ENCODE measurements around the gene SGF29.
"Not testable (repeated sequence)": the region's sequence is repeated elsewhere in the genome, so short reads cannot be mapped to it uniquely, and the experiment has no call there.

The SGF29 gene

GRCh38 chr16:28596115-28596630 lies 42.5 kb downstream of the SGF29 start:
- H3K4me1 ChIP-seq (ENCODE audit: low read length): no peaks in the 10 kb centered on the region
- TF ChIP-seq EZH2 (optimal IDR thresholded peaks at IDR 0.05; ENCODE audit: low read depth, low read length) (no peak), EZH2phosphoT487 (IDR thresholded peaks at IDR 0.05; ENCODE audit: low read length) (no peak), CTCF (IDR thresholded peaks at IDR 0.05; ENCODE audit: low read length) (no peak)
- no peaks in the 10 kb centered on the region for H3K9me2 ChIP-seq (replicated peaks; ENCODE audit: insufficient read depth, low read length)
- H4K20me1 ChIP-seq (ENCODE audit: insufficient read depth, low read length): no peaks in the 10 kb centered on the region
- no peaks in the 10 kb centered on the region for H3K79me2 ChIP-seq (ENCODE audit: low read length)
- H3K27ac ChIP-seq (ENCODE audit: low read length): no peak overlapping the region
- H3K36me3 ChIP-seq (replicated peaks; ENCODE audit: insufficient read depth, low read length): no peaks in the 10 kb centered on the region
- no peaks in the 10 kb centered on the region for H3K9me3 ChIP-seq (replicated peaks; ENCODE audit: insufficient read depth, low read length)
- no peak overlapping the region for H3K4me2 ChIP-seq (ENCODE audit: low read depth, low read length)
- DNase-seq: no peak
- no peak overlapping the region for H3K4me3 ChIP-seq (ENCODE audit: low read length)
- no peak overlapping the region for H3K9ac ChIP-seq (ENCODE audit: low read length)
- H3K27me3 ChIP-seq (replicated peaks; ENCODE audit: insufficient read depth, low read length): no peaks in the 10 kb centered on the region
- H2AFZ ChIP-seq (ENCODE audit: low read length): no peak overlapping the region
- H3F3A ChIP-seq (ENCODE audit: insufficient read depth, low read length): no peaks in the 10 kb centered on the region

- Histone ChIP-seq H3K9ac (ENCODE audit: low read length) (no peak within 1 kb of the TSS), H3K9me3 (replicated peaks; ENCODE audit: insufficient read depth, low read length) (no peaks in the 10 kb centered on the region), H3F3A (ENCODE audit: insufficient read depth, low read length) (no peaks in the 10 kb centered on the region), H4K20me1 (ENCODE audit: insufficient read depth, low read length) (no peaks in the 10 kb centered on the region), H3K79me2 (ENCODE audit: low read length) (no peaks in the 10 kb centered on the region), H3K4me2 (ENCODE audit: low read depth, low read length) (no peak within 1 kb of the TSS), H2AFZ (ENCODE audit: low read length) (no peak within 1 kb of the TSS), H3K27ac (ENCODE audit: low read length) (no peak within 1 kb of the TSS), H3K4me1 (ENCODE audit: low read length) (no peaks in the 10 kb centered on the region), H3K27me3 (replicated peaks; ENCODE audit: insufficient read depth, low read length) (no peaks in the 10 kb centered on the region), H3K36me3 (replicated peaks; ENCODE audit: insufficient read depth, low read length) (no peaks in the 10 kb centered on the region), H3K9me2 (replicated peaks; ENCODE audit: insufficient read depth, low read length) (no peaks in the 10 kb centered on the region), H3K4me3 (ENCODE audit: low read length) (no peak within 1 kb of the TSS)
- no peak for TF ChIP-seq CTCF (IDR thresholded peaks at IDR 0.05; ENCODE audit: low read length)
- no peak for TF ChIP-seq EZH2 (optimal IDR thresholded peaks at IDR 0.05; ENCODE audit: low read depth, low read length)
- TF ChIP-seq EZH2phosphoT487 (IDR thresholded peaks at IDR 0.05; ENCODE audit: low read length): no peak
- DNase-seq: no peak
These were observed 43.3 kb downstream of the SGF29 start, which contains the start of gene SULT1A2 for GRCh38 chr16:28596840-28597691. TSS of gene SULT1A2 (minus strand) at chr16:28597050. CDS start at chr16:28595930, 1,120 bp downstream.

- Histone ChIP-seq H3K9me3 (replicated peaks; ENCODE audit: insufficient read depth, low read length) (no peaks in the 10 kb centered on the region), H3K9me2 (replicated peaks; ENCODE audit: insufficient read depth, low read length) (no peaks in the 10 kb centered on the region), H3K27me3 (replicated peaks; ENCODE audit: insufficient read depth, low read length) (no peaks in the 10 kb centered on the region), H2AFZ (ENCODE audit: low read length) (no peak overlapping the region), H3K4me3 (ENCODE audit: low read length) (no peak overlapping the region), H3K4me1 (ENCODE audit: low read length) (no peaks in the 10 kb centered on the region), H3K27ac (ENCODE audit: low read length) (no peak overlapping the region), H3K9ac (ENCODE audit: low read length) (no peak overlapping the region), H3F3A (ENCODE audit: insufficient read depth, low read length) (no peaks in the 10 kb centered on the region), H3K36me3 (replicated peaks; ENCODE audit: insufficient read depth, low read length) (no peaks in the 10 kb centered on the region), H3K4me2 (ENCODE audit: low read depth, low read length) (no peak overlapping the region), H3K79me2 (ENCODE audit: low read length) (no peaks in the 10 kb centered on the region), H4K20me1 (ENCODE audit: insufficient read depth, low read length) (no peaks in the 10 kb centered on the region)
- no peak for TF ChIP-seq EZH2 (optimal IDR thresholded peaks at IDR 0.05; ENCODE audit: low read depth, low read length)
- peak; percentile 23 for TF ChIP-seq CTCF (IDR thresholded peaks at IDR 0.05; ENCODE audit: low read length)
- no peak for TF ChIP-seq EZH2phosphoT487 (IDR thresholded peaks at IDR 0.05; ENCODE audit: low read length)
- peak; percentile 41 for DNase-seq
These were observed 44.1 kb downstream of the SGF29 start for GRCh38 chr16:28597692-28598261.

- H3K9ac ChIP-seq (ENCODE audit: low read length); H3K4me3 ChIP-seq (ENCODE audit: low read length); H3K36me3 ChIP-seq (replicated peaks; ENCODE audit: insufficient read depth, low read length); H4K20me1 ChIP-seq (ENCODE audit: insufficient read depth, low read length); DNase-seq; H3K4me2 ChIP-seq (ENCODE audit: low read depth, low read length); H3K79me2 ChIP-seq (ENCODE audit: low read length); H3K9me3 ChIP-seq (replicated peaks; ENCODE audit: insufficient read depth, low read length); H3K27me3 ChIP-seq (replicated peaks; ENCODE audit: insufficient read depth, low read length); H3F3A ChIP-seq (ENCODE audit: insufficient read depth, low read length); H3K9me2 ChIP-seq (replicated peaks; ENCODE audit: insufficient read depth, low read length); H3K27ac ChIP-seq (ENCODE audit: low read length); H2AFZ ChIP-seq (ENCODE audit: low read length); H3K4me1 ChIP-seq (ENCODE audit: low read length): not testable (repeated sequence)
These were observed 45.9 kb downstream of the SGF29 start for GRCh38 chr16:28599377-28600285.

GRCh38 chr16:28600965-28601364 lies 47.2 kb downstream of the SGF29 start:
- H3K9ac ChIP-seq (ENCODE audit: low read length); H3F3A ChIP-seq (ENCODE audit: insufficient read depth, low read length); H3K4me1 ChIP-seq (ENCODE audit: low read length); H4K20me1 ChIP-seq (ENCODE audit: insufficient read depth, low read length); DNase-seq; H3K27me3 ChIP-seq (replicated peaks; ENCODE audit: insufficient read depth, low read length); H3K9me3 ChIP-seq (replicated peaks; ENCODE audit: insufficient read depth, low read length); H3K4me3 ChIP-seq (ENCODE audit: low read length); H3K36me3 ChIP-seq (replicated peaks; ENCODE audit: insufficient read depth, low read length); H3K79me2 ChIP-seq (ENCODE audit: low read length); H3K4me2 ChIP-seq (ENCODE audit: low read depth, low read length); H3K27ac ChIP-seq (ENCODE audit: low read length); H3K9me2 ChIP-seq (replicated peaks; ENCODE audit: insufficient read depth, low read length); H2AFZ ChIP-seq (ENCODE audit: low read length): not testable (repeated sequence)
